CD4-positive, alpha-beta T cell treated with Interferon gamma for 1 hour (primary cell): Measurements from ENCODE around the gene CHSY3.

Experiments
- DNase-seq: peaks from one replicate; pipeline ENCODE4 v3.0.0-alpha.2; 2020

CHSY3 gene

DNA sequence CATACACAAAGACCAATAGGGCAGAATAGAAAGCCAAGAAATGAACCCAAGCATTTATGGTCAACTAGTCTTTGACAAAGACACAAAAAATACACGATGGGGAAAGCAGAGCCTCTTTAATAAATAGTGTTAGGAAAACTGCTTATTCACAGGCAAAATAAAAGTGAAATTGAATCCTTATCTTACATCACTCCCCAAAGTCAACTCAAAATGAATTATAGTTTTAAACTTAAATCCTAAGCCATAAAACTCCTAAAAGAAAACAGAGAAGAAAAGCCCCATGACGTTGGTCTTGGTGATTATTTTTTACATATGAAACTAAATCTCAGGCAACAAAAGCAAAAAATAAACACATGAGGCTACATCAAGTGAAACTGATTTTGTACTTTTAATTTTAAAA lies 46.8 kb downstream of the CHSY3 start:
- no peak for DNase-seq

DNA sequence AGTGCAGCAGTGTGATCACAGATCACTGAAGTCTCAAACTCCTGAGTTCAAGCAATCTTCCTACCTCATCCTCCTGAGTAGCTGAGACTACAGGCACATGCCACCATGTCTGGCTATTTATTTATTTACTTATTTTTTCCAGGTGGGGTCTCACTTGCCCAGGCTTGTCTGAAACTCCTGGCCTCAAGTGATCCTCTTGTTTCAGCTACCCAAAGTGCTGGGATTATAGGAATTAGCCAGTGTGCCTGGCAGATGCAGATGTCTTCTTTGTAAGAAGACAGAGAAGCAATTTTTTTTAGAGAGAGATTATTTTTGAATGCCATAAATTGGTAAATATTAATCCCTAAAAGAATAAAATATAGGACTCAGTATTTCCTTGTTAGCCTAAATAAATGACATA lies 54.3 kb downstream of the CHSY3 start:
- DNase-seq, result no peak

DNA sequence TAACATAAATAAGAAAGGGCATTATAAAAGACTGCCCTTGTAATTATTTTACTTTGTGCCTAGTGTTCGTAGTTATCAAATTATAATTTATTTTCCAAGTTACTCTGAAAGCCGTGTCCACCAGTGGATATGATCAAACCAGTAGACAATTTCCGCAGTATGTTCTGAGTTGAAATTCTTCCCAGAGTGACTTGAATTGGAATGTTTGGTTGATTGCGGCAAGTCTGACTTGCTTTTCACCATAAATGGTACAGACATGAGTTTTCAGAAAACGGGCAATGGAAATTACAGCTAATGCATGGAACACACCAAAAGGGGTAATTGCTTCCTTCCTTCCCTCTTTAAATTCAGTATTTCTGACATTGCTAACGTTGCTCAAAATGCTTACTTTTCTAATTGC lies 56.6 kb downstream of the CHSY3 start:
- DNase-seq, result no peak

DNA sequence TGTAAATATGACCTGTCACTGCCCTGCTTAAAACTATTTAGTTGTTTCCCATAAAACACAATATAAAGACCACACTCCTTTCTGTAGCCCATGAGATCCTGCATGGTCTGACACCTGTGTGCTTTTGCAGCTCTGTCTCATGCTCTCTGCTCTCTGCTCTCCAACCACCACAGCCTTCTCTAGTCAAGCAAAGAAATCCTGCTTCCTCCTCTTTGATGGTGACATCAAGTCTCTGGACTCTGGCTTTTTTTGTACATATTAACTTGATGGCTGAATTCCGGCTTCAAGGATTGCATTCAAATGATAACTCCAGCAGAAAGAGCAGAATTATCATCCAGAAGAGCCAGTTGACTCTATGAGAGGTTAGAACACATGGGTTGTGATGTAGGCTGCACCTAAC lies 58.2 kb downstream of the CHSY3 start:
- DNase-seq, result no peak

DNA sequence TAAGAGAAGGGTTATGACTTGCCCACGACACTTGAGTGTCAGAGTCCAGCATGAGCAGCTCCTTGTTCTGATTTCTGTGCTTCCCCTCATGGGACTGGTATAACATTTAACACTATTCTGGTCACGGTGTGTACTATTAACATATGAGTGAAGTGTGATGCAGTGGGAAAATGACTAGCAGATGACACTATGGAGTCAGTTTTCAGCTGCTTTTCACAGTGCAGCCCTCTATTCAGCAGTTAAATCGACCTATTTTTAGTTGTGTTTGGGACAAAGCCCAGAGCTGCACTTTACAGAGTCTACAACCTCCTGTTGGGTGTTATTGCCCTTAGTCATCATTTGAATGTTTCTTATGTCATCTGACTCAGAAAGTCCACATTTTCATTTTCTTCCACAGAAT lies 59.1 kb downstream of the CHSY3 start:
- DNase-seq, result no peak

DNA sequence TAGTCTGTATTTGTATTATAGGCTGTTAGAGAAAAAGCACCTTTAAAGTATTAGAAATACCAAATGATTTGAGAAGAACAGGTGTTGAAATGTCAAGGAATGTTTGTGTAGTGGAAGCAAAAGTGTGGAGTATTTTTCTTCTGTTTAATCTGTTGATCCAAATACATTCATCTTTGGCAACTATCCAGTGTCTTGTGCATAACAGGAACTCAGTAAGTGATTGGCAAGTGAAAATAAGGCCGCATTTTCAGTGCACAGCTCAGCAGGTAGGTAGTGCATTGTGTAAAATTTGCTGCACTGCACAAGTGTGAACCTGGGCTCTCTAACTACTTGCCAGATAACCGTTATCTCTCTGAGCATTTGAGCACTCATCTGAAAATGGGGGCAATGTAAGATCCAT lies 61.8 kb downstream of the CHSY3 start:
- no peak for DNase-seq

DNA sequence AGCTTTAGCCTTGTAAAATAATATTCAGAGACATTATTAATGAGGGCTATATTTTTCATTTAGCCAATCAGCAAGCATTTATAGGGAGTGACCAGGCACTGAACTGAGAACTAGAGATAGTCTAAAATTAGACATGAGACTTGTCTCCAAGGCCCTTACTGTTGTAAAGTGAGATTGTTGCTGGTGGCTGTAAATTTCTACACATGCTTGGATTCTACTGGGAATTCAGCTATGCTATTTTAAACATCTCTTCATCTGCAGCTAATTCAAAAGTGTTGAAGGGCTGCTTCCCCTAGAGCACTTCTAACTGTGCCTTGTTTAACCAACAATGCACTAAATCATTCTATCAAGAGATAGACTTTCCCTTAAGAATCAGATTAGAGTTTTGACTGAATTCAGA lies 67.4 kb downstream of the CHSY3 start:
- DNase-seq, result no peak

DNA sequence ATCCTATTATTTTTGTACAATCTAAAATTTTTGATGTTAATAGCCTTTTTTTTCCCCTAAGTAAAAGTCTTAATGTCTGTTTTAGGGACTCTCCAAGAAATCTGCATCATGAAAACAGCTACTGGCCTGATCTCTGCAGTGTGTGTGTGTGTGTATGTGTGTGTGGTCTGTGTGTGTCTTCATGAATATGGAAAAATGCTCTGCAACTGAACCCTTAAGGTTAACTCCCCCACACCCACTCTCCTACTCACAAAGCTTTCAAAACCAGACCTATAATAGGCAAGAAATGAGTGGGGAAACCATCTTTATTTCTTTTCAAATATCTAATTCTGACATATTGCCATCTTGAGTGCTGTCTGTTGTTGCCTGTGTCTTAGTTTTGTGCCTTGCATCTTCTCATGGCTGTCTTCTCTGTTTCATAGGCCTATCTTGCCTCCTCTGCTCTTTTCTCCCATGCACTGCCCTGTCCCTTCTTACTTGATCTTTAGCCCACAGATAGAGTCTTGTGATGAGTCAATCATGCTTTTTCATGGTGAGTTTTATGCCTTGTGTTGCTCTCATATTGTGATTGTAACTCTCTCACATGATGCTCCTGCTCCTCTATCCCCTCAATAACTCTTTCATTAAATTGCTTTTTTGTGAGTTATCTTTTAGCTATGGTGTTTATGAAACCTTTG lies 68.3 kb downstream of the CHSY3 start:
- DNase-seq, result no peak

DNA sequence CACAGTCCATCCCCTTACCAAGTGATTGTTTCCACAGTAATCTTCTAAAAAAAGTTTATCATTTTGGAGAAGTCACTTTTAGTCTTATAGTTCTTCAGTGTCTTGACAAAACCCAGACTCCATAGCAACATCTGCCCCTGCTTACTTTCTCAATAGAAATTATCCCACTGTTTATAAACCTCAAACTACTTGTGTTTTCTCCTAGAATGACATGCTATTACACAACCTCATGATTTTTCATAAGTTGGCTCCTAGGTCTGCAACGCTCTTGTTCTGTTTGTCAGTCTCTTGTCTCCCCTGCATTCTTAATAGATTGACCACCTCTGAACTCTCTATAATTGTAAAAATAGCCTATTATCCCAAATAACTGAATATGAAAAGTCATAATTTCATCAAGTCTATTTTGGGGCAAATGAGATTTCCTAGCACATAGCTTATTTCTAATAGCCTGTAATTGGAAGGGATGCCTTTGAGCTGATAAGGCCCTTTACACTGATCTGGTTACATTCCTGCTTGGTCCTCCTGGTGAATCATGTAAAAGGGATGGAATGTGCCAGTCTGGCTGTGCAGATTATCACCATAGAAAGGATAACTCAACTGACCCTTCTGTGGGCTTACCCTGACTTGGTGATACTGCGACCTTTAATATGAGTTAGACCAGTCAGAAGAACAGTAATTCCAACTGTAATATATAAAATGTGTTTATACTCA lies 69.6 kb downstream of the CHSY3 start:
- DNase-seq, result no peak

DNA sequence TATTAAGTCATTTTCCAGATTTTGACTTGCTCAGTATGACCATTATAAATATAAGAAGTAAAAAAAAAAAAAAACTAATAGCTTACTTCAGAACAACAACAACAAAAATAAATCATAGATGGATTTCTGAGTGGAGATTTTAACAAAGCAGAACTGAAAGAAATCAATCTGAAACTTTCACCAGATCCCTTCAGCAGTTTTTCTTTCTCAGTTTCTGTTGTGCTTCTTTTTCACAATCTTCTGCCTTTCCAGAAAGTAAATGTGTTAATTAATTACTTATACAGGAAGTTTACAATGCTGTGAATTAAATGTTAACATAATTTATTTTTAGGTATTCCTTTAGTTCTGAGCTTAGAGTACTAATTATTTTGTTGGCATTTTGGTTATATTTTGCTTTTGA lies 73.5 kb downstream of the CHSY3 start:
- DNase-seq, result no peak

DNA sequence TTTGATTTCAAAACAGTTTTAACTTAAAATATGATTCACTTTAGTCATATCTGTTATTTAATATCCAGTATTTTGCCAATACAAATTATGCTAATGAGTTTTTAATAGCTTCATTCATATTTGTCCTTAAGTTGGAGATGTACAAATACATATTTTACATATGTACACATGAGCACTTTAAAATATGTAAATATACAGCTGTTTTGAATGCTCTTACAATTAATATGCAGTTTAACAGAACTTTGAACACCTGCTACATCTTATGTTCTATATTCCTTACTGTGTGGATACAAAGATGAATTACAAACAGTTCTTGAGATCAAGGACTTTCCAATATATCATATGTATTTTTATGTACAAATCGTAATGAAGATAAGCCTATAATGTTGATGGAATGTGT lies 74.0 kb downstream of the CHSY3 start:
- no peak for DNase-seq

DNA sequence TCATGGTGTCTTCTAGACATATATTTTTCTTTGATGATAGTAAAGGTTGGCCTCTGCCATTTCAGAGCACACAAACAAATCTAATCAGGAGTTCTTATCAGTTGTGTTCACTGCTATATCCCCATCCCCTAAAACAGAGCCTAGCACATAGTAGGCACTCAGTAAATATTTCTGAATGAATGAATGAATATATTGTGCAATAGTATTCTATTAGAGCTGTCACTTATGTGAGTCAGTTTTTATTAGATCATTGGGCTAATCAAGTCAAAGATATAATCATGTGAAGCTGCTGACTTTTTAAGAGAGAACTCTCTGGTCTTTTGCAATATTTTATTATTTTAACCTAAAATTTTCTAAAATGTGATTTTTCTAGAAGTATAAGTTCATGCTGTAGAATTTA lies 84.2 kb downstream of the CHSY3 start:
- no peak for DNase-seq

DNA sequence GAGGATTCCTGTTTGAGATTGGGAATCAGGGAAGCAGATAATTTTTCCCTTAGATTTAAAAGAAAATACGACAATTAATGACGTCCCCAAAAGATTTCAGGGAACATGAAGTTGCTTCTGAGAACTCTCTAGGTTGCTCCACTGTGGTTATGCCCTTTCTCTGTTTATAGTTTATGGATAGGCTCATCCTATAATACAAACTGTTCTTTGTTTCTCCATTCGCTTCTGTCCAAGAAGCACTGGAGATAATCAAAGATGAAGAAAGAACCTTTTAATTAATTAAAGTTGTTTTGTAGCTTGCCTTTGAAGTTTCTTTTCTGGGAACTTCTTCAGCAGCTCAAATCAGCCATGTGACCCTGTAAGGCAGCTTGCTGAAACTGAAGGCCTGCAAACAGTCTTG lies 87.5 kb downstream of the CHSY3 start:
- no peak for DNase-seq

DNA sequence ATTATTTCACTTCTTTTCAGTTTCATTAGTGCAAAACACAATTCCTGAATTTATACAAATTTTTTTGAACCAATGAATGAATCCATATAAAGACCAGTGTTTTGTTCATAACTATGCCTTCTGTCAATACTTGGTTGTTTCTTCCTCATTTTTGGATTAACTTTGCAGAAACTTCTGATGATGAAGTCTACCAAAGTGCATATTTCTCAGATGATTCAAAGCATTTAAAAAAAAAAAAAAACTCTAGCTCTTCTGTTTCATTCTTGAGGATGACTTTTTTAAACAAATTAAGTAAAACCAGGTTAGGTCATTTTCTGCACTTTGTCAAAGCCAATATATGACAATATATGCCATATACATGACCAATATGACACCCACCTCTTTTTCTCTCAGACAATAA lies 92.6 kb downstream of the CHSY3 start:
- no peak for DNase-seq

DNA sequence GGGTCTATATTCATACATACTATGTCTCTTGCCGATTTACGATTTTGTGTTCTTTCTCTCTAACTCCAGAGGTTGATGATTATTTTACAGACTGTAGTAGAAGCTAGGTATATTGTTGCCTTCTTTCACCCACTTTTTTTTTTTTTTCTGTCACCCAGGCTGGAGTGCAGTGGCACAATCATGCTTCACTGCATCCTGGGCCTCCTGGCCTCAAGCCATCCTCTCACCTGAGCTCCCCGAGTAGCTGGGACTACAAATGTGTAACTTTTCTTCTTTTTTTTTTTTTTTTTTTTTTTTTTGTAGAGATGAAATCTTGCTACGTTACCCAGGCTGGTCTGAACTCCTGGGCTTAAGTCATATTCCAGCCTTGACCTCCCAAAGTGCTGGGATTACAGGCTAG lies 96.2 kb downstream of the CHSY3 start:
- no peak for DNase-seq

DNA sequence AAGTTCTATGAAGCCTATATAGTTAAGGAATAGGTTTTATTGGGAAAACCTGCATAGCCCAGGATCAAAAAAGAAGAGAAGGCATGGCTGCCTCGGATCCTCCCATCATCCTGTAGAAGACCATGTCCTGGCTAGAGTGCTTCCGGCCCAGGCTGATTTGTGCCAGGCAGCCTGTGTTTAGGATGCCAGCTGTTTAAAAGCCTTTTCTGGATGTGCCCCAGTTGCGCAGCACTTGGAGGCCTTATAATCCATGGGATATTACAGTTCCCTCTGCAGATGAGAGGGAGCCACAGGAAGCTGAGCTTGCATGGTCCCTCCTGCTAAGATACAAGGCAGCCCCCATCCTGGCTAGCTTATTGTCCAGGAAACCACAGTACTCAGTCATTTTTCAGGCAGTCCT lies 97.9 kb downstream of the CHSY3 start:
- DNase-seq, result no peak

DNA sequence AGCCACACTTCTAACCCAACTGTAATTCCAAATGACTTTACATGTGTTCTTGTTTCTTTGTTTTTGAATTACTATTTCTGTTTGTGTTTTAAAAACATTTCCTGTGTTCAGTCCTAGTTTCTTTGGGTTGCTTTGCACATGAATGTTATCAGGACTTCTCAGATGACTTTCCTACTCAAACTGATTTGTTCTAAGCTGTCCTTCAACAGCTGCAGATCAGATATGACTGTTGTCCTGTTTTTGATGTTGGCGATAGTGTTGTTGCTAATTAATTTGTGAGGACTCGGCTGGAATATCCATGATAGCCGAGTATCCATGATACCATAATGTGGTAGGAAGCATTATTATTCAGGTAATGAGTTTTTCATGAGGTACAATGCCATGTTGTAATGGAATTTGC lies 98.6 kb downstream of the CHSY3 start:
- DNase-seq, result no peak

DNA sequence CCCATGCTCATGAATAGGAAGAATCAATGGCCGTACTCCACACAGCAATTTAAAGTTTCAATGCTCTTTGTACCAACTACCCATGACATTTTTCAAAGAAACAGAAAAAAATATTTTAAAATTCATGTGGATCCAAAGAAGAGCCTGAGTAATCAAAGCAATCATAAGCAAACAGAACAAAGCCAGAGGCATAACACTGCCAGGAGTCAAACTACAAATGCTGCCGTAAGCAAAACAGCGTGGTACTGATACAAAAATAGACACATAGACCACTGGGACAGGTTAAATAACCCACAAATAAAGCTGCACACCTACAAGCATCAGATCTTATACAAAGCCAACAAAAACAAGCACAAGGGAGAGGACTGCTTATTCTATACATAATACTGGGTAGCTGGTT lies 107.7 kb downstream of the CHSY3 start:
- DNase-seq, result no peak

DNA sequence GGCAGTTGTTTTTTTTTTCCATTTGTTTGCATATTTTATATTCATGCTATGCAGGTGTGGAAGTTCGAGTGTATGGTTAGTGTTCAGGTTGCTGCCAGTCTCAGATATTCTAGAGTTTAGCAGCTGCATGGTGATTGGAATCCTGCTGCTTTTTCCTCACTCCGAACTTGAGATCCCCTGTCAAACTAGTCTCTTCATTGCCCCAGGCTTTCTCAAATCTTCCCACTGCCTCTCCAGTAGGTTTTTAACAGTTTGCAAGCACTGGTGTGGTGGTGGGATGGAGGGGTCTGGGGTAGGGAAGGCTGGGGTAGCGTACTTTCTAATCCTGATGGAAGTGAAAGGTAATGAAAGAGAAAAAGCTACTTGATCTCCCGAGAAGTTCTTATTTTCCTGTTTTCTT lies 112.9 kb downstream of the CHSY3 start:
- DNase-seq, result no peak

DNA sequence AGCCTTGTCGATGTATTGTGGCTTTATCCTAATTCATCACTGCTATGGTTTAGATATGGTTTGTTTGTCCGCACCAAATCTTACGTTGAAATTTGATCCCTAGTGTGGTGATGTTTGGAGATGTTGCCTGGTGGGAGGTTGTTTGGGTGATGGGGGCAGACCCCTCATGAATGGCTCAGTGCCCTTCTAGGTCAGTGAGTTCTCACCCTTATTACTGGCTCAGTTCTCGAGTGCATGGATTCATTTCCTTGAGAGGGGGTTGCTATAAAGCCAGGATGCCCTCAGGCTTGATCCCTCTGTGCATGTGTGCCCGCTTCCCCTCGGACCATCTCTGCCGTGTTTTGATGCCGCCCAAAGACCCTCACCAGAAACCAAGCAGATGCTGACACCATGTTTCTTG lies 114.4 kb downstream of the CHSY3 start:
- DNase-seq, result no peak

DNA sequence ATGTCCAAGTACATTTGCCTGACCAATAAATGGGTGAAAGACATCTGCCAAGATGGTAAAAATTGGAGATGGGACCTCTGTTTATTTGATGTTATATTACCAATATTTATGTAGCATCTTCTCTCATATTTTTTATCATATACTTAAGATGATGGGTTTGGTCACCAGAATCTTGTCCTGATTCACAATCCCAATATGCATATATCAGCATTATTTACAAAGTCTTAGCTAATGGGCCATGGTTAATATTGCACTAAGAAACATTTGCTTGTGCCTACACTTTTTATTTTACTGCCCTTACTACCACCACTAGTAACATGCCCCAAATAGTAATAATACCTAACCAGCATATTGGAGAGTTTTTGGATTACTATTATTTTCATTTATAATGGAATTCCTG lies 116.7 kb downstream of the CHSY3 start:
- no peak for DNase-seq

DNA sequence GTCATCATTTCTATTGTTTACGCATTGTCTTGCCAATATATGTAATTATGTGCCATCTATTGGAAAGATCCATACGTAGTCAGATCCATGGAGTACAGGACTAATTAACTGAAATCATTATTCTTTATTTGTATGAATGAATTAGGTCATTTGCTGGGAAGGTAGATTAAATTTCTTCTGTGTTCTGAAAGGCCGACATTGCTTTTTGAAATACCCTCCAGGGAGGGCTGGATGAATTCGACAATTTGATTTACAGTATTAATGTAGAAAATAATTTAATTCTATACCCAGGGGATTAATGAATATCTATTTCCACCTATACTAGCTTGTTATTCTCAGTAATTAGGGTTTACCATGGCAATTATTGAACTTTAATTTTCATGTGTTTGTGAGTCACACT lies 117.6 kb downstream of the CHSY3 start:
- DNase-seq, result no peak

DNA sequence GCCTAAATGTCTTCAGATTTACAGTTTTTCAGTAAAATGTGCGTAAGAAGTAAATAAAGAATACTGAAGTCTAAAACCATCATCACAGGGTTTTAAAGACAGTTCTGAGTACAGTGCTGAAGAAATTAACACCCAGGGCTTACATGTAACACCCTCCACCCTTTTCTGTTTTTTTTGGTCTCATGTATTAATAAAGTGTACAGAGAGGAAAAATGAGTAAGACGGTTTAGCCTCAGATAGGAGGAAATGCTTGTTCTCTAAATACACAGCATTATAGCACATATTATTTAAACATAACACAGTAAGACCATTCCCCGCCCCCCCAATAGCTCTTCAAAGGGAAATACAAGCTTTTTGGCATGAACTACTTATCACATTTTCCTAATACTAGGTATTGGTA lies 119.3 kb downstream of the CHSY3 start:
- no peak for DNase-seq

DNA sequence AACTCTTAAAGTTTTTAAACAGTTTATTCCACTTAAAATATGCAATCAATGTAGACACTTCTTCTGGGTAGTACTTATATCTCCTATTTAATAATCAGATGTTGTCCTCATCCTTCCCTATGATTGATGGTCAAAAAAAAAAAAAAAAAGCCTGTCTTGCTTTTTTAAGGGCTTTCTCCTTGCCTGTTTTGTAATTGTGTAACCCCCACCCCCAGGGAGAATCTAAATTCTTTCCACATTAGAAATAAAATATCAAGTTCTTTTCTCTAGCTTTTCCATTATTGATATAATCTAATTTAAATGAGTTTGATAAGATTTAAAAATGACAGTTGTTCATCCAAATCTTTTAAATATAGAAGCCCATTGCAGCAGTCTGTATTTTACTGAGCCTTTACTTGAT lies 119.7 kb downstream of the CHSY3 start:
- no peak for DNase-seq

DNA sequence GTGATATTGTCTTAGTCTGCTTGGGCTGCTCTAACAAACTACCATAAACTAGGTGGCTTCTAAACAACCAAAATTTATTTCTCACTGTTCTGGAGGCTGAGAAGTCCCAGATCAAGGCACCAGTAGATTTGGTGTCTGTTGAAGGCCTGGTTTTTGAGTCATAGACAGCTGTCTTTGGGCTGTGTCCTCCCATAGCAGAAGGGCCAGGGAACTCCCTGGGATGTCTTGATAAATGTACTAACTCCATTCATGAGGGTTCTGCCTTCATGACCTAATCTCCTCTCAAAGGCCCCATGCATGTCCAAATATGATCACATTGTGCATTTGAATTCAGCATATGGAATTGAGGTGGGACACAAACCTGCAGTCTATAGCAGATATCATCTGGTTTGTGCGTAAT lies 121.2 kb downstream of the CHSY3 start:
- DNase-seq, result no peak
